HepG2 (cell line): ENCODE measurements around the gene UGT1A8. TPM values are rescaled to one million over a fixed set of nuclear protein-coding genes. Genes with fewer than 3 reads are reported as not detected.
A peak's percentile ranks its signal among the peaks of the same experiment; 100 is the strongest.

ENCODE experiments used
- HNF4A ChIP-seq: sonication (generic); formaldehyde crosslinking; IDR thresholded peaks from 2 replicates; pipeline ENCODE4 v1.4.0; 2020; ENCODE audit warnings: missing genetic modification reagents
- KAT8 ChIP-seq: IDR thresholded peaks from 2 replicates; pipeline ENCODE4 v1.6.1; 2016; ENCODE audit warnings: missing genetic modification reagents, missing compliant biosample characterization
- SP4 ChIP-seq: sonication (generic); formaldehyde crosslinking; IDR thresholded peaks from 2 replicates; pipeline ENCODE4 v1.8.1; 2023; ENCODE audit warnings: mild to moderate bottlenecking, missing genetic modification reagents
- ZNF556 ChIP-seq: sonication (generic); formaldehyde crosslinking; IDR thresholded peaks from 2 replicates; pipeline ENCODE4 v1.4.0; 2020; ENCODE audit warnings: mild to moderate bottlenecking, missing genetic modification reagents, borderline replicate concordance
- ZNF563 ChIP-seq: sonication (generic); formaldehyde crosslinking; IDR thresholded peaks from 2 replicates; pipeline ENCODE4 v1.8.0; 2022; ENCODE audit warnings: mild to moderate bottlenecking, moderate library complexity, missing genetic modification reagents
- ZSCAN29 ChIP-seq: sonication (generic); formaldehyde crosslinking; conservative IDR thresholded peaks from 2 replicates; pipeline ENCODE4 v1.4.0; 2020; ENCODE audit warnings: mild to moderate bottlenecking, missing genetic modification reagents
- polyA plus RNA-seq, 8 experiments: library from polyadenylated mRNA; depleted of rRNA in 3 of 8; stranded (reverse) in 7 of 8; unstranded in 1 of 8; fragments of >200 nt; fragmentation: Illumina TruSeq in 4 of 8; extraction: Trizol in 4 of 8; gene quantifications; 2 replicates each; pipeline versions ENCODE4 v1.2.1 to v1.2.3, GENCODE V29; 2011 to 2016; ENCODE audit warnings: low read depth in 4 of 8, missing spikeins in 1 of 8, mixed read lengths in 1 of 8; ENCODE audit not compliant: insufficient read depth in 1 of 8
- total RNA-seq, 5 experiments: library from RNA; depleted of rRNA; stranded (reverse); fragments of >200 nt; fragmentation: Illumina TruSeq; extraction: Trizol; gene quantifications; 2 replicates each; pipeline ENCODE4 v1.2.3, GENCODE V29; 2016; ENCODE audit warnings: low read depth in 1 of 5
- TF ChIP-seq, protein P1 (sequence below): sonication (generic); formaldehyde crosslinking; IDR thresholded peaks from 2 replicates; pipeline ENCODE4 v1.5.1; 2020; ENCODE audit warnings: mild to moderate bottlenecking, moderate library complexity, missing genetic modification reagents
- TF ChIP-seq, protein P2 (sequence below): sonication (generic); formaldehyde crosslinking; IDR thresholded peaks from 2 replicates; pipeline ENCODE4 v1.4.0; 2020; ENCODE audit warnings: low read depth, mild to moderate bottlenecking, missing genetic modification reagents
- TF ChIP-seq, protein P3 (sequence below): sonication (generic); formaldehyde crosslinking; IDR thresholded peaks from 2 replicates; pipeline ENCODE4 v1.4.0; 2020; ENCODE audit warnings: missing genetic modification reagents, borderline replicate concordance
- TF ChIP-seq, protein P4 (sequence below): sonication (generic); formaldehyde crosslinking; IDR thresholded peaks from 2 replicates; pipeline ENCODE4 v1.5.1; 2020; ENCODE audit warnings: mild to moderate bottlenecking, missing genetic modification reagents, moderate library complexity
- TF ChIP-seq, protein P5 (sequence below): IDR thresholded peaks from 2 replicates; pipeline ENCODE4 v1.4.0; 2020; ENCODE audit warnings: mild to moderate bottlenecking, missing genetic modification reagents

Gene UGT1A8
- total and polyA plus RNA-seq, 2 of the 13 experiments (the other 11 are each of a cell fraction or from before 2014, with no cell fraction given) = not detected

DNA sequence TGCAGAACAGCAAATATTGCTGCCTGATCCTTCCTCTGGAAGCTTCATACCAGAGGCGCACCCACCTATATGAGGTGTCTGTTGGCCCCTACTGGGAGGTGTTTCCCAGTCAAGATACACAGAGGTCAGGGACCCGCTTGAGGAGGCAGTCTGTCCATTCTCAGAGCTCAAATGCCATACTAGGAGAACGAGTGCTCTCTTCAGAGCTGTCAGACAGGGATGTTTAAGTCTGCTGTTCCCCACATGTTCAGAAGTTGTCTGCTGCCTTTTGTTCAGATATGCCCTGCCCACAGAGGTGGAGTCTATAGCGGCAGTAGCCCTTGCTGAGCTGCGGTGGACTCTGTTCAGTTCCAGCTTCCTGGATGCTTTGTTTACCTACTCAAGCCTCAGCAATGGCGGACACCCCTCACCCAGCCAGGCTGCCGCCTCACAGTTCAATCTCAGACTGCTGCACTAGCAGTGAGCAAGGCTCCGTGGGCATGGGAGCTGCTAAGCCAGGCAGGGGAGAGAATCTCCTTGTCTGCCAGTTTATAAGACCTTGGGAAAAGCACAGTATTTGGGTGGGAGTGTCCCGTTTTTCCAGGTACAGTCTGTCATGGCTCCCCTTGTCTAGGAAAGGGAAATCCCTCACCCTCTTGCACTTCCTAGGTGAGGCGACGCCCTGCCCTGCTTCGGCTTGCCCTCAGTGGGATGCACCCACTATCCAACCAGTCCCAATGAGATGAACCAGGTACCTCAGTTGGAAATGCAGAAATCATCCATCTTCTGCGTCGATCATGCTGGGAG is 119.6 kb downstream of the UGT1A8 start (continued):
- TF ChIP-seq, protein P1, sequence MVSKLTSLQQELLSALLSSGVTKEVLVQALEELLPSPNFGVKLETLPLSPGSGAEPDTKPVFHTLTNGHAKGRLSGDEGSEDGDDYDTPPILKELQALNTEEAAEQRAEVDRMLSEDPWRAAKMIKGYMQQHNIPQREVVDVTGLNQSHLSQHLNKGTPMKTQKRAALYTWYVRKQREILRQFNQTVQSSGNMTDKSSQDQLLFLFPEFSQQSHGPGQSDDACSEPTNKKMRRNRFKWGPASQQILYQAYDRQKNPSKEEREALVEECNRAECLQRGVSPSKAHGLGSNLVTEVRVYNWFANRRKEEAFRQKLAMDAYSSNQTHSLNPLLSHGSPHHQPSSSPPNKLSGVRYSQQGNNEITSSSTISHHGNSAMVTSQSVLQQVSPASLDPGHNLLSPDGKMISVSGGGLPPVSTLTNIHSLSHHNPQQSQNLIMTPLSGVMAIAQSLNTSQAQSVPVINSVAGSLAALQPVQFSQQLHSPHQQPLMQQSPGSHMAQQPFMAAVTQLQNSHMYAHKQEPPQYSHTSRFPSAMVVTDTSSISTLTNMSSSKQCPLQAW (CRISPR knock-in tag) = peak; percentile 83
- TF ChIP-seq, protein P2, sequence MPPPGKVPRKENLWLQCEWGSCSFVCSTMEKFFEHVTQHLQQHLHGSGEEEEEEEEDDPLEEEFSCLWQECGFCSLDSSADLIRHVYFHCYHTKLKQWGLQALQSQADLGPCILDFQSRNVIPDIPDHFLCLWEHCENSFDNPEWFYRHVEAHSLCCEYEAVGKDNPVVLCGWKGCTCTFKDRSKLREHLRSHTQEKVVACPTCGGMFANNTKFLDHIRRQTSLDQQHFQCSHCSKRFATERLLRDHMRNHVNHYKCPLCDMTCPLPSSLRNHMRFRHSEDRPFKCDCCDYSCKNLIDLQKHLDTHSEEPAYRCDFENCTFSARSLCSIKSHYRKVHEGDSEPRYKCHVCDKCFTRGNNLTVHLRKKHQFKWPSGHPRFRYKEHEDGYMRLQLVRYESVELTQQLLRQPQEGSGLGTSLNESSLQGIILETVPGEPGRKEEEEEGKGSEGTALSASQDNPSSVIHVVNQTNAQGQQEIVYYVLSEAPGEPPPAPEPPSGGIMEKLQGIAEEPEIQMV (CRISPR knock-in tag) = peak; percentile 40; the same call in 1 of the 2 replicates
- peak; percentile 86 for TF ChIP-seq KAT8
- TF ChIP-seq, protein P3, sequence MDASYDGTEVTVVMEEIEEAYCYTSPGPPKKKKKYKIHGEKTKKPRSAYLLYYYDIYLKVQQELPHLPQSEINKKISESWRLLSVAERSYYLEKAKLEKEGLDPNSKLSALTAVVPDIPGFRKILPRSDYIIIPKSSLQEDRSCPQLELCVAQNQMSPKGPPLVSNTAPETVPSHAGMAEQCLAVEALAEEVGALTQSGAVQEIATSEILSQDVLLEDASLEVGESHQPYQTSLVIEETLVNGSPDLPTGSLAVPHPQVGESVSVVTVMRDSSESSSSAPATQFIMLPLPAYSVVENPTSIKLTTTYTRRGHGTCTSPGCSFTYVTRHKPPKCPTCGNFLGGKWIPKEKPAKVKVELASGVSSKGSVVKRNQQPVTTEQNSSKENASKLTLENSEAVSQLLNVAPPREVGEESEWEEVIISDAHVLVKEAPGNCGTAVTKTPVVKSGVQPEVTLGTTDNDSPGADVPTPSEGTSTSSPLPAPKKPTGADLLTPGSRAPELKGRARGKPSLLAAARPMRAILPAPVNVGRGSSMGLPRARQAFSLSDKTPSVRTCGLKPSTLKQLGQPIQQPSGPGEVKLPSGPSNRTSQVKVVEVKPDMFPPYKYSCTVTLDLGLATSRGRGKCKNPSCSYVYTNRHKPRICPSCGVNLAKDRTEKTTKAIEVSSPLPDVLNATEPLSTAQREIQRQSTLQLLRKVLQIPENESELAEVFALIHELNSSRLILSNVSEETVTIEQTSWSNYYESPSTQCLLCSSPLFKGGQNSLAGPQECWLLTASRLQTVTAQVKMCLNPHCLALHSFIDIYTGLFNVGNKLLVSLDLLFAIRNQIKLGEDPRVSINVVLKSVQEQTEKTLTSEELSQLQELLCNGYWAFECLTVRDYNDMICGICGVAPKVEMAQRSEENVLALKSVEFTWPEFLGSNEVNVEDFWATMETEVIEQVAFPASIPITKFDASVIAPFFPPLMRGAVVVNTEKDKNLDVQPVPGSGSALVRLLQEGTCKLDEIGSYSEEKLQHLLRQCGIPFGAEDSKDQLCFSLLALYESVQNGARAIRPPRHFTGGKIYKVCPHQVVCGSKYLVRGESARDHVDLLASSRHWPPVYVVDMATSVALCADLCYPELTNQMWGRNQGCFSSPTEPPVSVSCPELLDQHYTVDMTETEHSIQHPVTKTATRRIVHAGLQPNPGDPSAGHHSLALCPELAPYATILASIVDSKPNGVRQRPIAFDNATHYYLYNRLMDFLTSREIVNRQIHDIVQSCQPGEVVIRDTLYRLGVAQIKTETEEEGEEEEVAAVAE (CRISPR knock-in tag) = peak; percentile 11; the same call in 1 of the 2 replicates
- TF ChIP-seq, protein P4, sequence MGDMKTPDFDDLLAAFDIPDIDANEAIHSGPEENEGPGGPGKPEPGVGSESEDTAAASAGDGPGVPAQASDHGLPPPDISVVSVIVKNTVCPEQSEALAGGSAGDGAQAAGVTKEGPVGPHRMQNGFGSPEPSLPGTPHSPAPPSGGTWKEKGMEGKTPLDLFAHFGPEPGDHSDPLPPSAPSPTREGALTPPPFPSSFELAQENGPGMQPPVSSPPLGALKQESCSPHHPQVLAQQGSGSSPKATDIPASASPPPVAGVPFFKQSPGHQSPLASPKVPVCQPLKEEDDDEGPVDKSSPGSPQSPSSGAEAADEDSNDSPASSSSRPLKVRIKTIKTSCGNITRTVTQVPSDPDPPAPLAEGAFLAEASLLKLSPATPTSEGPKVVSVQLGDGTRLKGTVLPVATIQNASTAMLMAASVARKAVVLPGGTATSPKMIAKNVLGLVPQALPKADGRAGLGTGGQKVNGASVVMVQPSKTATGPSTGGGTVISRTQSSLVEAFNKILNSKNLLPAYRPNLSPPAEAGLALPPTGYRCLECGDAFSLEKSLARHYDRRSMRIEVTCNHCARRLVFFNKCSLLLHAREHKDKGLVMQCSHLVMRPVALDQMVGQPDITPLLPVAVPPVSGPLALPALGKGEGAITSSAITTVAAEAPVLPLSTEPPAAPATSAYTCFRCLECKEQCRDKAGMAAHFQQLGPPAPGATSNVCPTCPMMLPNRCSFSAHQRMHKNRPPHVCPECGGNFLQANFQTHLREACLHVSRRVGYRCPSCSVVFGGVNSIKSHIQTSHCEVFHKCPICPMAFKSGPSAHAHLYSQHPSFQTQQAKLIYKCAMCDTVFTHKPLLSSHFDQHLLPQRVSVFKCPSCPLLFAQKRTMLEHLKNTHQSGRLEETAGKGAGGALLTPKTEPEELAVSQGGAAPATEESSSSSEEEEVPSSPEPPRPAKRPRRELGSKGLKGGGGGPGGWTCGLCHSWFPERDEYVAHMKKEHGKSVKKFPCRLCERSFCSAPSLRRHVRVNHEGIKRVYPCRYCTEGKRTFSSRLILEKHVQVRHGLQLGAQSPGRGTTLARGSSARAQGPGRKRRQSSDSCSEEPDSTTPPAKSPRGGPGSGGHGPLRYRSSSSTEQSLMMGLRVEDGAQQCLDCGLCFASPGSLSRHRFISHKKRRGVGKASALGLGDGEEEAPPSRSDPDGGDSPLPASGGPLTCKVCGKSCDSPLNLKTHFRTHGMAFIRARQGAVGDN = peak; percentile 80
- TF ChIP-seq ZNF556 (CRISPR knock-in tag) = peak; percentile 81
- TF ChIP-seq SP4 = peak; percentile 55; the same call in 1 of the 2 replicates
- peak; percentile 89 for TF ChIP-seq ZNF563
- TF ChIP-seq ZSCAN29 (CRISPR knock-in tag) = 0 out of 2 replicates have a peak, but pooled peaks have one; percentile 92
- TF ChIP-seq HNF4A (CRISPR knock-in tag) = peak; percentile 66; the same call in 1 of the 2 replicates
- TF ChIP-seq, protein P5, sequence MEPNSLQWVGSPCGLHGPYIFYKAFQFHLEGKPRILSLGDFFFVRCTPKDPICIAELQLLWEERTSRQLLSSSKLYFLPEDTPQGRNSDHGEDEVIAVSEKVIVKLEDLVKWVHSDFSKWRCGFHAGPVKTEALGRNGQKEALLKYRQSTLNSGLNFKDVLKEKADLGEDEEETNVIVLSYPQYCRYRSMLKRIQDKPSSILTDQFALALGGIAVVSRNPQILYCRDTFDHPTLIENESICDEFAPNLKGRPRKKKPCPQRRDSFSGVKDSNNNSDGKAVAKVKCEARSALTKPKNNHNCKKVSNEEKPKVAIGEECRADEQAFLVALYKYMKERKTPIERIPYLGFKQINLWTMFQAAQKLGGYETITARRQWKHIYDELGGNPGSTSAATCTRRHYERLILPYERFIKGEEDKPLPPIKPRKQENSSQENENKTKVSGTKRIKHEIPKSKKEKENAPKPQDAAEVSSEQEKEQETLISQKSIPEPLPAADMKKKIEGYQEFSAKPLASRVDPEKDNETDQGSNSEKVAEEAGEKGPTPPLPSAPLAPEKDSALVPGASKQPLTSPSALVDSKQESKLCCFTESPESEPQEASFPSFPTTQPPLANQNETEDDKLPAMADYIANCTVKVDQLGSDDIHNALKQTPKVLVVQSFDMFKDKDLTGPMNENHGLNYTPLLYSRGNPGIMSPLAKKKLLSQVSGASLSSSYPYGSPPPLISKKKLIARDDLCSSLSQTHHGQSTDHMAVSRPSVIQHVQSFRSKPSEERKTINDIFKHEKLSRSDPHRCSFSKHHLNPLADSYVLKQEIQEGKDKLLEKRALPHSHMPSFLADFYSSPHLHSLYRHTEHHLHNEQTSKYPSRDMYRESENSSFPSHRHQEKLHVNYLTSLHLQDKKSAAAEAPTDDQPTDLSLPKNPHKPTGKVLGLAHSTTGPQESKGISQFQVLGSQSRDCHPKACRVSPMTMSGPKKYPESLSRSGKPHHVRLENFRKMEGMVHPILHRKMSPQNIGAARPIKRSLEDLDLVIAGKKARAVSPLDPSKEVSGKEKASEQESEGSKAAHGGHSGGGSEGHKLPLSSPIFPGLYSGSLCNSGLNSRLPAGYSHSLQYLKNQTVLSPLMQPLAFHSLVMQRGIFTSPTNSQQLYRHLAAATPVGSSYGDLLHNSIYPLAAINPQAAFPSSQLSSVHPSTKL = peak; percentile 78
